Pons (tissue), 1 donor: ENCODE measurements around the gene GLE1.
"Not testable (repeated sequence)": the region's sequence is repeated elsewhere in the genome, so short reads cannot be mapped to it uniquely, and the experiment has no call there.

Source experiments
- DNase-seq: peaks from one replicate; pipeline ENCODE4 v3.0.0-alpha.2; 2016; ENCODE audit warnings: low spot score

The GLE1 gene

GRCh38 chr9:128497824-128498610 is 6.5 kb upstream of the GLE1 start:
- peak; percentile 85 for DNase-seq

- no peak for DNase-seq
Measured at GRCh38 chr9:128498911-128499310, 5.6 kb upstream of the GLE1 start.

DNA sequence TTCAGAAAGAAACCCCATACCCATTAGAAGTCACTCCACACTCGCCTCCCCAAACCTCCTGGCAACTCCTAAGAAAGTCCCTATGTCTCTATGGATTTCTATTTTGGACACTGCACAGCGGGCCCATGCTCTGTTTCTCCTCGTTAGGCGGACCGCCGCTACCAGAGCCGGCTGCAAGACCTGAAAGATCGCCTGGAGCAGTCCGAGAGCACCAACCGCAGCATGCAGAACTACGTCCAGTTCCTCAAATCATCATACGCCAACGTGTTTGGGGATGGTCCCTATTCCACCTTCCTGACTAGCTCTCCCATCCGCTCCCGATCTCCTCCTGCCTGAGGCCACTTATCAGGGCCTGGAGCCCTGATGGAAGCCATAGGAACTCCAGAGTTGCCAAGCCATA is 4.6 kb upstream of the GLE1 start:
- DNase-seq = no peak

DNA sequence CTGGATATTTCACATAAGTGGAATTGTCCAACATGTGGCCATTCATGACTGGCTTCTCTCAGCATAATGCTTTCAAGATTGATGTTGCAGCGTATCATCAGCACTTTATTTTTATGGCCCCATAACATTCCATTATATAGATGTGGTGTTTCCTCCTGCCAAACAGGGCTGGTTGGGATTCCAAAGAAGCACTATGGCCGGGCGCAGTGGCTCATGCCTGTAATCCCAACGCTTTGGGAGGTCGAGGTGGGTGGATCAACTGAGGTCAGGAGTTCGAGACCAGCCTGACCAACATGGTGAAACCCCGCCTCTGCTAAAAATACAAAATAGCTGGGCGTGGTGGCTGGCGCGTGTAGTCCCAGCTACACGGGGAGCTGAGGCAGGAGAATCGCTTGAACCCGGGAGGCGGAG is 1.1 kb upstream of the GLE1 start:
- not testable (repeated sequence) for DNase-seq

DNA sequence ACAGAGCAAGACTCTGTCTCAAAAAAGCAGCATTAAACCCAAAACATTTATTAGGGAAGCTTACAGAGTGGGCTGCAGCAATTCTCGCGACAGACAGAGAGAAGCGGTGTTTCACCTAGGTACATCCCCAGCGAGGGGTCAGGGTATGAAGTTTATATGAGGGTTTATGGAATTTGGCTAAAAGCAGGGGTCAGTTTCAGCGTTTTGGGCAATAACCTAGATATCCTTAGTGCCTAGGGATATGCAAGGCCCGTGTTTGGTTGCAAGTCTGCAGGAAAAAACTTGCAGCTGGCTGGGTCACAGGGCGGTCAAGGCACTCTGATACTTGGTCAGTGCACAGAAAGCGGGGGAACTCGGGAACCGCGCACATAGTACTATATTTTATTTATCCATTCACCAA is 649 bp upstream of the GLE1 start:
- DNase-seq = no peak

- DNase-seq = no peak
Measured at GRCh38 chr9:128505414-128505765, 871 bp downstream of the GLE1 start.

GRCh38 chr9:128505906-128506305 is 1.4 kb downstream of the GLE1 start:
- DNase-seq = not testable (repeated sequence)

DNA sequence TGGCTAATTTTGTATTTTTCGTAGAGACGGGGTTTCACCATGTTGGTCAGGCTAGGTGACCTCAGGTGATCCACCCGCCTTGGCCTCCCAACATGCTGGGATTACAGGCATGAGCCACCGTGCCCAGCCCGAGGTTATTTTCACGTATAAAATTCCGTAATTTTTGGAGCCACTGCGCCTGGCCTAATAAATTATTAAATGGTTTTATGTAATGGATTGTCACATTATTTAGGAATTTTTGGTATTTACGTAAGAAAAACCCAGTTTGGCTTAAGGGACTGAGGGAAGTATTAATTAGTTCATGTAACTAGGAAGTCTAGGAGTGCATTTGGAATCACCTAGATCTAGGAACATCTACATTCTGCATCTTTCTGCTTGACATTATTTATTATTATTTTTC is 8.3 kb downstream of the GLE1 start:
- no peak for DNase-seq

DNA sequence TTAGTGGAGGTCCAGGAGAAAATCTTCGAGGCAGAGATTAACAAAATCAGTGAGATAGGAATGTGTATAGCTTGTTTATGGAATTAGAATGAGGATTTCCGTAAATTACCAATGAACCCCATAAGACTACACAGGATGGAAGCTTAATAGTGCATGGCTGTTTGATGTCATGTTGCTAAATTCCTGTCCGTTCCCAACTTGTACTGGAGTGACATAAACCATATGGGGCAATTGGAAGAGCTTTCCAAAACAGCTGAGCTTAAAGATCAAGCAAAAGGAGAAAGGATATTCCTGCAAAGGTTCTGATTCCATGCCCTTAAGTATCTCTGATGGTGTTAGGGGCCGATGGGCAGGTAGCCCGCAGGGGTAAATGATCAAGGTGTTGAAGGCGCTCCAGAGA is 17.4 kb downstream of the GLE1 start:
- no peak for DNase-seq

- peak; percentile 47 for DNase-seq
Measured at GRCh38 chr9:128523199-128523925, 18.8 kb downstream of the GLE1 start.

- no peak for DNase-seq
Measured at GRCh38 chr9:128526720-128527119, 22.2 kb downstream of the GLE1 start.

GRCh38 chr9:128528445-128529160 is 24.1 kb downstream of the GLE1 start:
- DNase-seq = no peak

- no peak for DNase-seq
Measured at GRCh38 chr9:128529191-128529590, 24.7 kb downstream of the GLE1 start.

GRCh38 chr9:128532581-128532980 is 28.1 kb downstream of the GLE1 start:
- no peak for DNase-seq

GRCh38 chr9:128540634-128541360 is 36.3 kb downstream of the GLE1 start:
- DNase-seq = no peak

- no peak for DNase-seq
Measured at GRCh38 chr9:128546504-128546903, 42.0 kb downstream of the GLE1 start.

DNA sequence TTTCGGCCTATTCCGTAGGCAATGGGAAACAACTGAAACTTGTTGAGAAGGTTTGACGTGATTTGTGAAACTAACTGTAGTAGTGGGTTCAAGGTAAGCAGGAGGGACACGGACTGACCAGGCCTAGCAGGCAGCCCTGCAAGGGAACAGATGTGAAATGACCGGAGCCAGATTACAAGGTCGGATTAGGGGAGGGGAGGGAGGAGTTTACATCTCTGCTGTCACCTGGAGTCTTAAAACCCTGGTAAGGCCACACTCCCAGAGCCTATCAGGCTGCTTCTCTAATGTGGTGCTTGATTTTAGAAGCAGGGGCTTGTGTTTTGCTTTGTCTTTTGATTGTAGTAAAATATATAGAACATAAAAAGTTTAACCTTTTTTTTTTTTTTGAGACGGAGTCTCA is 44.4 kb downstream of the GLE1 start:
- DNase-seq = no peak

DNA sequence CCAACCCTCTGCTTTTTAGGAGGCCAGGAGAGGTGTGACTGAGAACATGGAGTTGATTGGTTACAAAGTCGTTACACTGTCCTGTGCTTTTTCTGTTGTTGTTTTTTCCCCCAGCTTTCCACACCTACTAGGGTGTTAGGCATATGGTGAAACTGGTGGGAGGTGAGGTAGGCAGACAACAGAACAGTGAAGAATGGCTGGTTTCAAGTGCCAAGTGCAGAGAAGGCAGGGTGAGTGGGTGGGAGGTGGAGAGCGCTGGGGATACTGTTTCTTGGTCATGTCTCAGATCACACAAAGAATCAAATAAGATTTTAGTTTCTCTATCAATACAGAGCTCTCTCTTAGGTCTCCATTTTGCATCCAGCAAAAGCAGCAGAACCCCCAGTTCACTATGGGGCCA is 45.7 kb downstream of the GLE1 start:
- DNase-seq = no peak

GRCh38 chr9:128550770-128551656 is 46.5 kb downstream of the GLE1 start:
- peak; percentile 60 for DNase-seq

DNA sequence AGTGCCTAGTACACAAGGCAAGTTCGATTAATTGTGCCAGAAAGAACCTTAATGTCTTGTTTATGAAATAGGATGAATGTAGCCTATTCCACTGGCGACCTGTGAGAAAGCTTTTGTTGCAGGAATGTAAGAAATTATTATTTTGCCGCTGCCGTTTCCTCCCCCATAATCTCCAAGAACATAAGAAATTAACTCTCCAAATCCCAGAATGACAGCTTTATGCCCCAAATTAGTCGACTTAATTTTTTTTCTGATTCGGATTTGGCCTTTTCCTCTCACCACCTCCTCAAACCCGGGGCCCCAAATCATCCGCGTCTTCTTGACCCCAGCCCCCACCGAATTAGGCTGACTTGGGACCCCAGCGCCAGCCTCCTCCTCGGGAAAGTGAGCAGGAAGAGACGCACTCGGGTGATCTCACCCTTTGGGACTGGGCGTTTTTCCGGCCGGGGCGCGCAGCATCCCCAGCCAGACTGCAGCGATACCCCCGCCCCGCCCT is 47.2 kb downstream of the GLE1 start:
- DNase-seq = peak; percentile 46

- peak; percentile 86 for DNase-seq
Measured at GRCh38 chr9:128552153-128552743, 47.7 kb downstream of the GLE1 start, which contains the start of gene SPTAN1. TSS of gene SPTAN1 (plus strand) at chr9:128552587. CDS start at chr9:128566741, 14,154 bp downstream.
